GM21737 (cell line): Measurements from ENCODE around the gene ANKS1B.

Experiments
- ATAC-seq: cut with Tn5 transposase; IDR thresholded peaks from one replicate; pipeline ENCODE4 v1.9.1; 2021; ENCODE audit warnings: mild to moderate bottlenecking, moderate library complexity; ENCODE audit not compliant: unreplicated experiment

The ANKS1B gene

DNA sequence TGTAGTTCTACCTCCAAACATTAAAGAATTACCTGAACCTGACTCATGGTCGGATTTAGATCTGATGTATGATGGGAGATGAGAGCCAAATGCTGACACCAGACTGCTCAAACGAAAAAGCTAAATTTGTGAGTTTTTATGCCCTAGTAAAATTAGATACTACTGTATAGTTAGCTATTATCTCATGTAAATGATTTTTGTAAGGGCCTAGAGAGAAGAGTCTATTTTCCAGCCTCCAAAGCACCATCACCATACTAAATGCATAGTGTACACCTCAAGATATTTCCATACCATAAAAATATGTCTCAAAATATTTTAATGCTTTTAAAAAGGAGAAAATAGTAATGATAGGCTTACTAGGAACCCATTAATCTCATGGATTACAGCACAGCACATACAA, 18.3 kb downstream of the ANKS1B start:
- ATAC-seq, result no peak

DNA sequence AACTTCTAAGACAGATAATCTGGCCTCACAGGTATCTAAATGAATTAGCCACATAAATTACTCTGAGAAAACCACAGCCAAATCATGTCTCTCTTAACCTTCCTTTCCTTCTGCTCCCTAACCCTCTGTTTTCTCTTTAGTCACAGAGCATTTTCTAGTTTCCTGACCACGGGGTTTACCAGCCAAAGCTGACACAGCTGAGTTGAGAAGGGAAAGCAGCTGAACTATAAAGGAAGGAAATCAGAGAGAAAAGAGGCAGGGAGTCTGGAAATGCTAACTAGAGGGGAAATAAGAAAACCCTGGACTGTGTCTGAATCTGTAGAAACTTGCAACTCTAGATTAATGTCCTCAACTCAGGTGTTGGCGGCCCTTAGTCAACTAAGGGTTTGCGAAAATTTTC, 24.4 kb downstream of the ANKS1B start:
- no peak for ATAC-seq

DNA sequence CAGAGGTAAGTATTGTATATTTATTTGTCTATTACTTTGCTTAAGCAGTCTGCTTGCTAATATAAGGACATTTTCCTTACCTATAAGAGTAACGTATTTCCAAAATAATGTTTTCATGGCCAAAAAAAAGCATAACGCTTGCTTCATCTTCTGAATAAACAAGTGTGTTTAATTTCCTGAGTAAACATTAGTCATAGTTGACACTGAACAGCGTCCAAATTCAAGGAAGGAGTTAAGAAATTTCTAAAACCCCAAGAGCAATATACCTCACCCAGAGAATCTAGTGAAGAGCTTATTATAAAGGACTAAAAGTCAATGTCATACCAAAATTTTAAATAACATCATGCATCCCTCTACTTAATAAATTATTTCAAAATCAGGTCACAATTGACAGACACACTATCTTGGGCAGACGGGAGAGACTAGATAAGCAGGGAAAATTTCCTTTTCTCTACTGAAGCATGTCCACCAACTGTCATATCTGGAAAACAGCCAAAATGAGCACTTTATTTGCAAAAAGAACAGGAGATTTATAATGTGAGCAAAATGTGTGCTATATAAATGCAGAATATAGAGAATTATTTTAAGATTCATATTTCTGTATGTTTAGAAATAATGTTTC, 25.1 kb downstream of the ANKS1B start:
- no peak for ATAC-seq

DNA sequence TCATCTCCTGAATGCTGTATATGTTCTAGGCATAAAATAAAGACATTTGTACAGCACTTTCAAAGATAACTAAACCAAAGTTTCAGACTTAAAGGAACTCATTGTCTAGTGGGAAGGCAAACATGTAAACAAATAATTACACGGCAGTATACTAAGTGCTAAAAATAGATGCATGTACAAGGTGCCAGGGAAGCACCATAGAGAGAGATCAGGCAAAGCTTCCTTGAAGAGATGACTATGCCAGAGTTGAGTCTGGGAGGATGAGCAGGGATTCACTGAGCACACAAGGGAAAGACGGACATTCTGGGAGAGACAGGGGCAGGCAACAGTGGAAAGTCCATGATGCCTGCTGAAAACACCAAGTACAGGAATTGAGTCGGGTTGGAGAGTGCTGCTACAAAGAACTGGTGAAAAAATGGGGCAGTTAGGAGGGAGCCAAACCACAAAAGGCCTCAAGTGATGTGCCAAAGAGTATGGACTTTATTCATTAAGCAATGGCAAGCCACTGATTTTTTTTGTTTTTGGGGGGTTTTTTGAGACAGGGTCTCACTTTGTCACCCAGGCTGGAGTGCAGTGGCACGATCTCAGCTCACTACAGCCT, 26.8 kb downstream of the ANKS1B start:
- no peak for ATAC-seq

DNA sequence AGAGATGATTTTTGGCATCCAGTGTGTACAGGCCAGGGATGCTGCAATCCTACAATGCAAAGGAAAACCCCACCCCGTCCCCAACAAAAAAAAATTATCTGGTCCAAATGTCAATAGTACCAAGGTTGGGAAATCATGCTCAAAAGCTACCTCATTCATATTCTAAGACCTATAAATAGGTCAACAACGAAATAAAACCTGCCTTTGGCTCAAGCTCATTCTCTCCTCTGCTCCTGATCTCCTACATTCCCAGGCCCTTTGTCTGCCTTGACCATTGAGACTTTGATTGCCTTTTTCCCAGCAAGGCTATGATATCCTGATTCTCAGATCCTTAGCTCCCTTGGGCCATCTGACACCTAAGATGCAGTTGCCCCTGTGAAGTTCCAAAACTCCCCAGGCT, 30.0 kb downstream of the ANKS1B start:
- no peak for ATAC-seq

DNA sequence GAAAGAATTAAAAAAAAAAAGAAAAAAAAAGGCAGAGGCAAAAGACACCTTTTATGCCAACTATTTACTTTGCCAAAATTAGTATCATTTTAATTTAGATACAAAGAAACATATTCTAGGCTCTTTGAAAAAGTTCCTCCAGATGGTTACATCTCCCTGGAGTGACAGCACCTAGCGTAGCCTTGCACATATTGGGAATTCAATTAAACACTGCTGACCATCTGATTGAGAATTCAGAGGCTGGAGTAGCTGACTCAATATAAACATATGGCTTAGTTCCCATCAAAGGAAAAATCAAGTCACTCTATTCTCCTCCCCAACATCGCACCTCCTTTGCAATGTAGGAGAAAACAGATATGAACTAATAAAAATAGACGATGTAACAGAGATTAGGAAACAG, 36.4 kb downstream of the ANKS1B start:
- ATAC-seq, result no peak

DNA sequence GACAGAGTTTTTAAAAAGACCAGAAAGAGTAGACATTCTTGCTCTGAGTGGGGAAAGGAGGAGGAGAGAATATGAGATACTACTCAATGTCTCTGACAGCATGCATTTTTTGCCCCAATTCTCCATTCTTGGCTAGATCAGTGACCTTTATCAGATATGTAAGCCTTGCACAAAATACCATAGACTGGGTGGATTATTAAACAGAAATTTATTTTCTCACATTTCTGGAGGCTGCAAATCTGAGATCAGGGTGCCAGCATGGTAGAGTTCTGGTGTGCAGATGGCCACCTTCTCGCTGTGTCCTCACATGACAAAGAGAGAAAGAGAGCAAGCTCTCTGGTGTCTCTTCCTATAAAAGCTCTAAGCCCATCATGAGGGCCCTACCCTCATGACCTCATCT, 38.6 kb downstream of the ANKS1B start:
- no peak for ATAC-seq

DNA sequence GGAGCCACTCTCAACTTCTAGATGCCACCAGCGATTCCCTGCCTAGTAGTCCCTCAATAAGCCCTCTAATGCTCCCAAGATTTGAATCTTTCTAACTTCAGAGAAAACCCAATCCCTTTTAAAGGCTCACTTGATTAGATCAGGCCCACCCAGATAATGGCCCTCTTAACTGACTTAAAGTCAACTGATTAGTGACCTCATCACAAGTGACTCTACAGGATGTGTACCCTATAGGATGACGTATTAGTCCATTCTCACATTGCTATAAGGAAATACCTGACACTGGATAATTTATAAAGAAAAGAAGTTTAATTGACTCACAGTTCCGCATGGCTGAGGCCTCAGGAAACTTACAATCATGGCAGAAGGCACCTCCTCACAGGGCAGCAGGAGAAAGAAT, 49.1 kb downstream of the ANKS1B start:
- no peak for ATAC-seq

DNA sequence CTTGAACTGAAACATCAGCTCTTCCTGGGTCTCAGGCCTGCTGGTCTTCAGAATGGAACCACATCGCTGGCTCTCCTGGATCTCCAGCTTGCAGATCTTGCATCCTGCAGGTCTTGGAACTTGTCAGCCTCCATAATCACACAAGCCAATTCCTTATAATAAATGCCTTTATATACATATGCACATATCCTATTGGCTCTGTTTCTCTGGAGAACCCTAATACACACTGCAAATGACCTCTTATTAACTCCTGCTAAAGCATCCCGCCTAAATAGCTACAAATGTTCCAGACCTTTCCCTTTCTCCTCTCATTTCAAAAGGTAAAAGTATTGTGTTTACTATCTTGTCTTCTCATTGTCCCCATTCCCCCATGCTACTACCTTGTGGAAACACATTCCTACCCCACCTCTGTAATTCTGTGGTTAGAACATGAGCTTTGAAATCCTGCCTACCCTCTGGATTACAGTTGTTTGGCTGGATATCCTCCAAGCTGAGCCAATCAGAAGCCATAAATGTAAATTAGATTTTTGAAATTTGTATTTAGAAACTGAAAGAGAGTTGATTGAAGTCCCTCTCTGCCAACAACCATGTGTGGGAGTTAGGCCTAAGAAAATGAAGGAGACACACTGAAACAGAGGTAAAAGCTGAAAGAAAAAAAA, 58.1 kb downstream of the ANKS1B start:
- ATAC-seq, result no peak

DNA sequence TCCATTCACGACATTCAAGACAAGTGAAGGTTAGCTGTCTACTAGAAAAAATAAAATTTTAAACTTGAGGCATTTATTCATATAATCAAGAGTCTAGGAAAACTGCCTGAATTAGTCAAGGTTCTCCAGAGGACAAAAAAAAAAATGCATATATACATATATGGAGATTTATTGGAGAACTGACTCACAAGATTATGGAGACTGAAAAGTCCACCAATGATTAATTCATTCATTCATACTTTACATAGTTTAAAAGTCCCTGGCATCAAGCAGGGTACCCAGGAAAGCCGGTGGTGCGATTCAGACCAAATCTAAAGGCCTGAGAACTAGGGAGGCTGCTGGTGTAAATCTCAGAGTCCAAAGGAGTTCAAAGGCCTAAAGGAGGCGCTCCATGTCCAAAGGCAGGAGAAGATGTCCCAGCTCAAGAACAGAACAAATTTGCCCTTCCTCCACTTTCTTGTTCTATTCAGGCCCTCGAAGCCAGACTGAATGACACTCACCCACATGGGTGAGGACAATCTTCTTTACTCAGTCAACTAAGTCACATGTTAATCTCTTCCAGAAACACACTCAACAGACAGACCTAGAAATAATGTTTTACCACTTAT, 64.3 kb downstream of the ANKS1B start:
- ATAC-seq, result no peak

DNA sequence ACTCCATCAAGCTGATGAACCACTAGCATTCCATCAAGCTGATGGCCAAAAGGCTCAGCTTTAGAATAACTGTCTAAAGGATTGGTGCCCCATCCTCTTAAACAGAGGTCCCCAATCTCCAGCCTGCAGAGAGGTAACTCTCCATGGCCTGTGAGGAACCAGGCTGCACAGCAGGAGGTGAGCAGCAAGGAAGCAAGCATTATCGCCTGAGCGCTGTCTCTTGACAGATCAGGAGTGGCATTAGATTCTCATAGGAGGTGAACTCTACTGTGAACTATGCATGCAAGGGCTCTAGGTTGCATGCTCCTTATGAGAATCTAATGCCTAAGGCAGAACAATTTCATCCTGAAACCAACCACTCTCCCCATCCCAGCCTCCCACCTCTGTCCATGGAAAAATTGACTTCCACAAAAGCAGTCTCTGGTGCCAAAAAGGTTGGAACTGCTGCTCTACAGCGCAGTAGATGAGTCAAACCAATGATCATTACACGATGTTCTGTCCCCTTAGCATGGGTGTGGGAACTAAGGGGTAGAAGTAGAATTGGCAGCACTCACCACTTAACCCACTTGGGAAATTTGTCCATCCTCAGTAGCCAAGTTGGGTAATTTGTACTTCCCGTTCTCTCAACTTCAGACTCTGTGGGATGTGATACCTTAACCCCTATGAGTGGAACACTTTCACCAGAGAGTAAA, 66.9 kb downstream of the ANKS1B start:
- no peak for ATAC-seq

DNA sequence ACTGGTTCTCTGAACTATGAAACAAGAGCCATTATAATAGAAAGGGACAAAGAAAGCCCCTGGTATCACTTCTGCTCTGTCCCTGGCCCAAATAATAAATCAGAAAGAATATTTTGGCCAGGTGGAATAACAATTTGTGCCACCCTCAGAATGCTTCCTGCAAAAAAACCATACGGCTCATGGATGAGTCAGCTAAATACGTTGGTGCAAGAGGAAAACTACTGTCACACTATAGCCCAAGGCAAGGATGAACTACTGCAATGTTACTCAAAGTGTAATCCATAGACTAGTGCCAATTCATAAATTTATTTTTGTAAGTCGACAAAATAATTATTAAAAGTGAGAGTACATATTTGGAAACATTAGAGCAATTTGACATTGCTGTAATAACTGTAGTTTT, 68.2 kb downstream of the ANKS1B start:
- no peak for ATAC-seq

DNA sequence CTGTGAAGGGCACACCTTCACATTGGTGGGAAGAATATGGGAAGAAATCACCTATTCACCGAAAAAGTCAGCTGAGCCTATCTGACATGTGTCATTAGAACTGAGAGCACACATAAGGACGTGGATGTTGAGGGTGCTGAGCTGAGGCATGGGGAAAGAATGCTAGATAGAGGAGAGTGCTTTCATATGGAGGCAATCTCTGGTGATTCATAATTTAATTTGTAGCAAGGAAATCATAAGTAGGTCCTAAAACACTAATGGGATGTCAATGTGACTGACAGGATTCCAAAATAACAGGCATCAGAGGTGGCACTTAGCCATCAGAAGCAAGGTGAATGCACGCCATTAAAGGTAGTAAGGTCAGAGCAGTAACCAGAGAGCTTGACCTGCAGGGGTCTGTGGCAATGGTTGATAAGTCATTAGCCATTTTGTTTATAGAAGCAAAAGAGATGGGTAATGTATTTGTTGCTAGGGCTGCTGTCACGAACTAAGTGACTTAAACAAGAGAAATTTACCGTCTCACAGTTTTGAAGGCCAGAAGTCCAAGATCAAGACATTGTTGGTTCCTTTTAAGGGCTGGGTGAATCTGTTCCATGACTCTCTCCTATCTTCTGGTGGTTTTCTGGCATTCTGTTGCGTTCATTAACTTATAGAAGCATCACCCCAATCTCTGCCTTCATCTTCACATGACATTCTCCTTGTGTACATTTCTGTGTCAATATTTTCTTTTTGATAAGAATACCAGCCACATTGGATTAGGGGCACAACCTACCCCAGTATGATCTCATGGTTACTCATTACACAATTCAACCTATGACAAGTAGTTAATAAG, 69.3 kb downstream of the ANKS1B start:
- no peak for ATAC-seq

DNA sequence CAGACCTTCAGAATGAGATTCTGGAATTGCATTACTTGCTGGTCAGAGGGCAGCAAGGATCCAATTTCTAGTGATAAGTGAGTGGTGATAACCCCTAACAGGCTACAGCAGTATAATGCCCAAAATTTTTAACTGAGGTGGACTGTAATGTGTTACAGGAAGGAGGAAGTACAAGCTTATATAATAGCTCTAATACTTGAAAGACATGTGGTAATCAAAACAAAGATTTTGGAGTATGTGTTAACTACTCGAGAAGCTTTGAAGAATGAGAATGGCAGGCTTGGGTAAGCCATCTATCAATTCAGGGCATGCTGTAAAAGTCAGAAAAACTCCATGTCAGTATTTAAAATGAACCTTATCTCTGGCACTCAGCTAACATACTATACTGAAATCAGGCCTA, 70.5 kb downstream of the ANKS1B start:
- ATAC-seq, result no peak

DNA sequence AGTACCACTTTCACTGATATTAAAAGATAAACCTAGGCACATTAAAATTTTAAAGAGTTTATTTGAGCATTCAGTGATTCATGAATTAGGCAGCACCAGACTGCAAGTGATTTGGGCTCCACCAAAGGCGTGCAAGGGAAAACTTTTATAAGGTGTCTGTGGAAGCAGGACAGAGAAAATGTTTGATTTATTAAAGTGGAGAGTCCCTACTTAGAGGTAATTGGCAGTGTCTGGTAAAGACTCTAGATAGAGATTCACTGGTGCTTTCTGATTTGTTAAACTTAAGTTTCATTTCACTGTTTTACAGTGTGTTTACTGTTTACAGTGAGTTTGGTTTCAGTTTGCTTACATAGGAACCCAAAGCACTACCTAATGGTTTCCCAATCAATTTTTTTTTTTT, 72.8 kb downstream of the ANKS1B start:
- peak; percentile 85 for ATAC-seq

DNA sequence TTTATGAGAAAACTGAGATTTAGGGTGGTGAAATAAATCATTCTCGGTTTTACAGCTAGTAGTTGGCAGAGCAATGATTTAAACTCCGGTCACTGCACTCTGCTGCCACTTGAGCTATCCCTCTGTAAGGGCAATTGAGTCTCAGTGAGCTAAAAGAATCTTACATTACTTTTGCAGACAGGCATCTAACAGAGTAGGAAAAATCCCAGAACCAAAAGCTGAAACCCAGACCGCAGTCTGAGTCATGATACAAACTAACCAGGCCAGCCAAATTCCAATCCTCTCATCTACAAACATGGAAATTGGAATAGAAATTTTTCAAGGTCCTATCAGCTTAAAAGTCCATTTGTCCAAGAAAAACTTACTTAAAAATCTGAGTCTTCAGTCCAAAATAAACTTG, 73.7 kb downstream of the ANKS1B start:
- ATAC-seq, result no peak

DNA sequence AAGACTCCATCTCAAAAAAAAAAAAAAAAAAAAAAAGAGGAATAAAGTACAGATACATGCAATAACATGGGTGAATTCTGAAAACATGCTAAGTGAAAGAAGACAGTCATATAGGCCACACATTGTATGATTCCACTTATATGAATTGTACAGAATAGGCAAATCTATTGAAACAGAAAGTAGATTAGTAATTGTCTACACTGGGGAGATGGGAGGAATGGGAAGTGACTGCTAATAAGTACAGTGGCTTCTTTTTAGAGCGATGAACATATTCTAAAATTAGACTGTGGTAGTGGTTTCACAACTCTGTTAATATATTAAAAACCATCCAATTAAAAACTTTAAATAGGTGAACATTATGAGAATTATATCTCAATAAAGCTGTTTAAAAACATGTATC, 74.4 kb downstream of the ANKS1B start:
- ATAC-seq, result no peak

DNA sequence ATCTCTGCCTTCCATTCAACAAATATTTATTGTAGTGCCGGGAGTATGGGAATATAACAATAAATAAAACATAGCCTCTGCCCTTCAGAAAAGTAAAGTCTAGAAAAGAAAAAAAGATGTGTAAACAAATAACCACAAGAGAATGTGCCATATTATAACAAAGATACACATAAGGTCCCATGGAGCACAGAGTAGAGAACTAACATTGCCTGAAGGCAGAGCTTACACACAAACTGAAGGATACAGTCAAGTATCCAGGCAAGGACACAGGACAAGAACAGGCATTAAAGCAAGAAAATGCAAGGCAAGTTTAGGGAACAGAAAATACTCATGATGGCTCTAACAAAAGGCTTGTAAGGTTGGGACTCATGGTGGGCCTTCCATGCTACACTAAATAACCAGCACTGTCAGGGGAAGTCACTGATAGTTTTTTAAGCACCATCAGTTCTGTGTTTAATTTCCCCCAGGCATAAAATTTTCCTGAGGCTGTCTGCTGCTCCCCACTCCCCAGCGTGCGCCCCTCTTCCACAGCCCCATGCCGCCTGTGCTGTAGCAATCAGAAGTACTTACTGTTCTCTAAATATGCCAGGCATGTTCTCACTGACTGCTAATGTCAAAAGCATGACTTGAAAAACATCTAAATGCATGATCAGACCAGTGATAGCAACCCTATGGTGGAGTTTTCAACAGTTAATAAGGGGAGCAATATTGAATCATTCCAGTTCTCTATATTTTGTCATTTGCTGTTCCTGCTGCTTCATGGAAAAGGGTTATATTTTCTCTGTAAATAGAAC, 77.8 kb downstream of the ANKS1B start:
- no peak for ATAC-seq

DNA sequence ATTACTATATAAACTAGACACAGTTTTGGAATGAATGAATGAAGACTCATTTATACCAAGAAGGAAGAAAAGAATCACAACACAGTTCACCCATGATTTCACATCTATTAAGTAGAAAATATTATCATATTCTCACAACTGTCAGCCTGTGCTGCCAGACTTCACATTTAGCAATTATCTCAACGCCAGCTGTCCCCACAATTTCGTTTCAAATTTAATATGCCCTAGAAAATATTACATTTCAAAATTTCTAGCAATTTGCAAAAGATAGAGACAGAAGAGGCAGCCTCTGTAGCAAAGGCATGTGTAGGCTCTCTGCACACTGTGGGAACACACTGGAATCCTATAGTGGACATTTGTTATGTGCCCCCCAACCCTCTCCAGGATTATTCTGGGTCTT, 83.6 kb downstream of the ANKS1B start:
- no peak for ATAC-seq

DNA sequence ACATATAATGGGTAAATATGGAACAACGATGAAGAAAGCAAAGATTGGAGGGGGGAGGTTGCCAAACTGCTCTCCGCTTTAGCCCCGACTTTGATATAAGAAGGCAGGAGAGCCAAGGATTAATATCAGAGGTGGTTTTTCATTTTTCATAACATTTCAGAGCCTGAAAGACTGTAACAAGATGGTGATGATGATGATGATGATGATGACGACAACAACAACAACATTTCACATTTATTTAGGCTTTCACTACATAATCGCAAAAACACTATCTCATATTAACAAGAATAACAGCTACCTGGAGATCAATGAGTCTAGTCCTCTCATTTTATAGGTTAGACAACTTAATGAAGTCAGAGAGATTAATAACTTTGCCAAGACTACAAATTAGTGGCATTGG, 86.1 kb downstream of the ANKS1B start:
- no peak for ATAC-seq
